Endodermal cell (in vitro differentiated cells): Measurements from ENCODE around the gene ZMYM3. TPM values are rescaled to one million over a fixed set of nuclear protein-coding genes. Genes with fewer than 3 reads are reported as not detected.
A peak's percentile ranks its signal among the peaks of the same experiment; 100 is the strongest.

Experiments
- DNase-seq: peaks from one replicate; pipeline ENCODE4 v3.0.0-alpha.2; 2017
- H3K27ac ChIP-seq: 2 replicates; pipeline ENCODE4 v1.5.1; 2013; ENCODE audit warnings: mild to moderate bottlenecking, low read depth, low read length, moderate library complexity
- H3K27me3 ChIP-seq: 2 replicates; pipeline ENCODE4 v1.6.1; 2013; ENCODE audit warnings: mild to moderate bottlenecking, low read length, moderate library complexity; ENCODE audit not compliant: insufficient read depth, control insufficient read depth, poor library complexity, severe bottlenecking
- H3K36me3 ChIP-seq: 2 replicates; pipeline ENCODE4 v1.7.0; 2013; ENCODE audit warnings: mild to moderate bottlenecking, low read length, moderate library complexity; ENCODE audit not compliant: control insufficient read depth, insufficient read depth
- H3K4me1 ChIP-seq: one replicate; pipeline ENCODE4 v1.7.0; 2013; ENCODE audit warnings: low read length; ENCODE audit not compliant: control insufficient read depth, insufficient read depth
- H3K4me3 ChIP-seq: 2 replicates; pipeline ENCODE4 v1.5.1; 2013; ENCODE audit warnings: mild to moderate bottlenecking, low read length, moderate library complexity
- H3K9ac ChIP-seq: 2 replicates; pipeline ENCODE4 v1.6.1; 2013; ENCODE audit warnings: mild to moderate bottlenecking, low read length, moderate library complexity; ENCODE audit not compliant: poor library complexity, severe bottlenecking; ENCODE audit errors: extremely low read depth
- H3K9me3 ChIP-seq: 2 replicates; pipeline ENCODE4 v1.6.1; 2013; ENCODE audit warnings: mild to moderate bottlenecking, low read length, moderate library complexity; ENCODE audit not compliant: control insufficient read depth
- H3K27ac Mint-ChIP-seq: 2 replicates; pipeline ENCODE4 v1.8.0; 2020; ENCODE audit warnings: mixed read lengths
- H3K27me3 Mint-ChIP-seq: 2 replicates; pipeline ENCODE4 v1.8.0; 2021; ENCODE audit warnings: mild to moderate bottlenecking, mixed read lengths; ENCODE audit not compliant: insufficient read depth
- H3K36me3 Mint-ChIP-seq: 2 replicates; pipeline ENCODE4 v1.8.0; 2020; ENCODE audit warnings: low read depth, mixed read lengths
- H3K4me1 Mint-ChIP-seq: 2 replicates; pipeline ENCODE4 v1.8.0; 2020; ENCODE audit warnings: mixed read lengths
- H3K4me3 Mint-ChIP-seq: 2 replicates; pipeline ENCODE4 v1.8.0; 2020; ENCODE audit warnings: mild to moderate bottlenecking, moderate library complexity, mixed read lengths
- H3K9me3 Mint-ChIP-seq: 2 replicates; pipeline ENCODE4 v1.8.0; 2020; ENCODE audit warnings: mild to moderate bottlenecking, mixed read lengths
- CTCF ChIP-seq: fragments of 200-600 bp; sonication (generic); conservative IDR thresholded peaks from 2 replicates; pipeline ENCODE4 v1.5.0; 2021; ENCODE audit warnings: antibody characterized with exemption, mild to moderate bottlenecking
- WGBS, 2 experiments: methylation state at CpG; one replicate each; pipeline versions ENCODE4 v1.1.5 to v1.1.7; 2013; ENCODE audit warnings: missing lambda C conversion rate in 2 of 2, mixed read lengths in 1 of 2; ENCODE audit not compliant: insufficient coverage in 1 of 2, insufficient read length in 1 of 2; 5-methylcytosine and 5-hydroxymethylcytosine counted together
- total RNA-seq, 2 donors: library from RNA; stranded (reverse); fragmentation: NEBNext Ultra II Directional in 1 of 2; extraction: Animal tissue kit (Norgen Biotek cat#: 25700) in 1 of 2; gene quantifications; 2 replicates in 1 of 2; 3 replicates in 1 of 2; pipeline ENCODE4 v1.2.1, GENCODE V29; 2021

ZMYM3 gene
- total RNA-seq, 2 donors from 2014 or later: 91.0 to 91.8 TPM

GRCh38 chrX:71217298-71217697, 36.6 kb downstream of the ZMYM3 start:
- Histone ChIP-seq H3K27me3 (no peaks in the 10 kb centered on the region), H3K4me3 (no peak overlapping the region), H3K9ac (no peak overlapping the region), H3K9me3 (no peaks in the 10 kb centered on the region), H3K27ac (no peak overlapping the region), H3K4me1 (no peaks in the 10 kb centered on the region), H3K36me3 (no peaks in the 10 kb centered on the region)
- Mint-ChIP-seq H3K27me3 (peaks cover 1% of the 10 kb centered on the region), H3K9me3 (peaks cover 59% of the 10 kb centered on the region), H3K4me3 (no peak overlapping the region), H3K36me3 (no peaks in the 10 kb centered on the region), H3K27ac (no peak overlapping the region), H3K4me1 (peaks cover 23% of the 10 kb centered on the region)
- no peak for DNase-seq
- no peak for TF ChIP-seq CTCF
- WGBS, 2 experiments: 94 to 96% methylated on average over 4 to 6 of the region's 6 CpGs

GRCh38 chrX:71216485-71216884, 37.5 kb downstream of the ZMYM3 start:
- Histone ChIP-seq H3K36me3 (no peaks in the 10 kb centered on the region), H3K9ac (no peak overlapping the region), H3K4me1 (no peaks in the 10 kb centered on the region), H3K27ac (no peak overlapping the region), H3K4me3 (no peak overlapping the region), H3K9me3 (no peaks in the 10 kb centered on the region), H3K27me3 (no peaks in the 10 kb centered on the region)
- Mint-ChIP-seq H3K27me3 (no peaks in the 10 kb centered on the region), H3K9me3 (peaks cover 55% of the 10 kb centered on the region), H3K27ac (peak overlapping the region; percentile 56), H3K36me3 (no peaks in the 10 kb centered on the region), H3K4me3 (no peak overlapping the region), H3K4me1 (peaks cover 23% of the 10 kb centered on the region)
- DNase-seq: no peak
- TF ChIP-seq CTCF: no peak
- WGBS, 2 experiments: 60 to 68% methylated on average over 4 to 6 of the region's 6 CpGs

- DNase-seq: no peak
- WGBS, 2 experiments: 92 to 96% methylated on average over 5 to 10 of the region's 10 CpGs
- no peaks in the 10 kb centered on the region for H3K36me3 Mint-ChIP-seq
- no peaks in the 10 kb centered on the region for H3K27me3 Mint-ChIP-seq
- no peak overlapping the region for H3K4me3 ChIP-seq
- H3K4me1 ChIP-seq: no peaks in the 10 kb centered on the region
- H3K9me3 ChIP-seq: no peaks in the 10 kb centered on the region
- H3K9me3 Mint-ChIP-seq: peaks cover 55% of the 10 kb centered on the region
- H3K4me3 Mint-ChIP-seq: no peak overlapping the region
- H3K27ac ChIP-seq: no peak overlapping the region
- H3K4me1 Mint-ChIP-seq: peaks cover 23% of the 10 kb centered on the region
- TF ChIP-seq CTCF: no peak
- H3K27me3 ChIP-seq: no peaks in the 10 kb centered on the region
- H3K9ac ChIP-seq: no peak overlapping the region
- no peak overlapping the region for H3K27ac Mint-ChIP-seq
- no peaks in the 10 kb centered on the region for H3K36me3 ChIP-seq
Observed at GRCh38 chrX:71215338-71215912, 38.5 kb downstream of the ZMYM3 start.
